Astrocyte (in vitro differentiated cells and primary cell): ENCODE results near the gene MTO1. TPM values are rescaled to one million over a fixed set of nuclear protein-coding genes. Genes with fewer than 3 reads are reported as not detected.
"Not testable (repeated sequence)": the region's sequence is repeated elsewhere in the genome, so short reads cannot be mapped to it uniquely, and the experiment has no call there.

Experiments used
- DNase-seq: peaks from one replicate; pipeline ENCODE4 v3.0.0-alpha.2; 2010; ENCODE audit warnings: low read depth
- FAIRE-seq: peaks from 2 replicates; lab custom pipeline; 2011; peaks lifted over from hg19 to GRCh38; lab: Jason Lieb, UNC
- H2AFZ ChIP-seq: 2 replicates; pipeline ENCODE4 v1.6.0; 2012; ENCODE audit warnings: low read depth, low read length, inconsistent platforms
- H3K27ac ChIP-seq: 2 replicates; pipeline ENCODE4 v1.5.1; 2011; ENCODE audit warnings: low read depth, low read length, inconsistent platforms
- H3K27me3 ChIP-seq: 2 replicates; pipeline ENCODE4 v1.6.0; 2011; ENCODE audit warnings: low read length, inconsistent platforms; ENCODE audit not compliant: insufficient read depth
- H3K36me3 ChIP-seq: 2 replicates; pipeline ENCODE4 v1.5.1; 2011; ENCODE audit warnings: low read length, inconsistent platforms; ENCODE audit not compliant: insufficient read depth
- H3K4me1 ChIP-seq: 2 replicates; pipeline ENCODE4 v1.5.1; 2011; ENCODE audit warnings: low read length, inconsistent platforms; ENCODE audit not compliant: insufficient read depth
- H3K4me2 ChIP-seq: 2 replicates; pipeline ENCODE4 v1.6.0; 2012; ENCODE audit warnings: low read length, inconsistent platforms
- H3K4me3 ChIP-seq: 2 replicates; pipeline ENCODE4 v1.5.1; 2011; ENCODE audit warnings: low read depth, mild to moderate bottlenecking, low read length, inconsistent platforms; ENCODE audit not compliant: insufficient read depth
- H3K79me2 ChIP-seq: 2 replicates; pipeline ENCODE4 v1.6.0; 2012; ENCODE audit warnings: mild to moderate bottlenecking, low read length, inconsistent platforms; ENCODE audit not compliant: insufficient read depth
- H3K9ac ChIP-seq: 2 replicates; pipeline ENCODE4 v1.6.0; 2012; ENCODE audit warnings: mild to moderate bottlenecking, low read length, inconsistent platforms
- H3K9me3 ChIP-seq: 2 replicates; pipeline ENCODE4 v1.5.1; 2012; ENCODE audit warnings: low read depth, mild to moderate bottlenecking, low read length, inconsistent platforms; ENCODE audit not compliant: insufficient read depth
- H4K20me1 ChIP-seq: 2 replicates; pipeline ENCODE4 v1.6.0; 2012; ENCODE audit warnings: low read length, inconsistent platforms; ENCODE audit not compliant: insufficient read depth
- H3K27ac Mint-ChIP-seq: one replicate; pipeline ENCODE4 v1.8.0; 2021; ENCODE audit warnings: mild to moderate bottlenecking, mixed read lengths; ENCODE audit not compliant: unreplicated experiment
- H3K27me3 Mint-ChIP-seq: one replicate; pipeline ENCODE4 v1.8.0; 2021; ENCODE audit warnings: low read depth, mixed read lengths; ENCODE audit not compliant: unreplicated experiment
- H3K36me3 Mint-ChIP-seq: one replicate; pipeline ENCODE4 v1.8.0; 2021; ENCODE audit warnings: low read depth, mixed read lengths; ENCODE audit not compliant: unreplicated experiment
- H3K4me1 Mint-ChIP-seq: one replicate; pipeline ENCODE4 v1.8.0; 2021; ENCODE audit warnings: low read depth, mixed read lengths; ENCODE audit not compliant: unreplicated experiment
- H3K4me3 Mint-ChIP-seq: one replicate; pipeline ENCODE4 v1.8.0; 2021; ENCODE audit warnings: mild to moderate bottlenecking, moderate library complexity, mixed read lengths; ENCODE audit not compliant: unreplicated experiment
- H3K9me3 Mint-ChIP-seq: one replicate; pipeline ENCODE4 v1.8.0; 2021; ENCODE audit warnings: mild to moderate bottlenecking, mixed read lengths; ENCODE audit not compliant: unreplicated experiment
- CTCF ChIP-seq: IDR thresholded peaks from 2 replicates; pipeline ENCODE4 v1.5.1; 2011; ENCODE audit warnings: low read depth, mild to moderate bottlenecking, inconsistent platforms, low read length, moderate library complexity; ENCODE audit not compliant: insufficient read depth
- EZH2 ChIP-seq: IDR thresholded peaks from 2 replicates; pipeline ENCODE4 v1.6.1; 2012; ENCODE audit warnings: mild to moderate bottlenecking, low read length, inconsistent platforms; ENCODE audit not compliant: insufficient read depth
- total RNA-seq: library from RNA; stranded (reverse); gene quantifications from 2 replicates; pipeline ENCODE4 v1.2.1, GENCODE V29; 2021

MTO1 gene
- total RNA-seq, 1 donor from 2014 or later: 17.6 TPM

DNA sequence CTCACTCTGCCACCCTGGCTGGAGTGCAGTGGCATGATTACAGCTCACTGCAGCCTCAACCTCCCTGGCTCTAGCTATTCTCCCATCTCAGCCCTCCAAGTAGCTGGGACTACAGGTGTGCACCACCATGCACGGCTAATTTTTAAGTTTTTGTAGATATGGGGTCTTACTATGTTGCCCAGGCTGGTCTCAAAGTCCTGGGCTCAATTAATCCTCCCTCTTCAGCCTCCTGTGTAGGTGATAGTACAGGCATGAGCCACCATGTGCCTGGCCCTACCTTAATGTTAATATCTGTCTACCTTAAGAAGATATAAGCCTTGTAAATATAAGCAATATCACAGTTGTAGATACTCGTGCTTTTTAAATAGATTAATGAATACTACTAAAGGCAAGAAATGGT, 42.6 kb downstream of the MTO1 start:
- Mint-ChIP-seq H3K4me3 (no peak overlapping the region), H3K9me3 (no peaks in the 10 kb centered on the region)

GRCh38 chr6:73505142-73505541, 43.6 kb downstream of the MTO1 start:
- Histone ChIP-seq H3K9me3 (no peaks in the 10 kb centered on the region), H3K27ac (no peak overlapping the region), H3K36me3 (peaks cover 9% of the 10 kb centered on the region), H3K4me1 (no peaks in the 10 kb centered on the region), H2AFZ (no peak overlapping the region), H3K4me2 (no peak overlapping the region), H3K9ac (no peak overlapping the region), H3K79me2 (no peaks in the 10 kb centered on the region), H4K20me1 (no peaks in the 10 kb centered on the region), H3K4me3 (no peak overlapping the region), H3K27me3 (no peaks in the 10 kb centered on the region)
- H3K9me3 Mint-ChIP-seq: no peaks in the 10 kb centered on the region
- H3K36me3 Mint-ChIP-seq: no peaks in the 10 kb centered on the region
- DNase-seq (no peak), FAIRE-seq (no peak)
- H3K27ac Mint-ChIP-seq: no peak overlapping the region
- H3K4me3 Mint-ChIP-seq: no peak overlapping the region
- no peak for TF ChIP-seq CTCF
- no peak for TF ChIP-seq EZH2
- no peaks in the 10 kb centered on the region for H3K4me1 Mint-ChIP-seq
- H3K27me3 Mint-ChIP-seq: no peaks in the 10 kb centered on the region

More for the DNA sequence above, 42.6 kb downstream of the MTO1 start:
- H3K36me3 ChIP-seq: peaks cover 15% of the 10 kb centered on the region
- Mint-ChIP-seq H3K36me3 (no peaks in the 10 kb centered on the region), H3K4me1 (no peaks in the 10 kb centered on the region), H3K27ac (no peak overlapping the region), H3K27me3 (no peaks in the 10 kb centered on the region)
- DNase-seq (no peak), FAIRE-seq (no peak)
- no peak overlapping the region for H3K4me3 ChIP-seq
- no peaks in the 10 kb centered on the region for H3K27me3 ChIP-seq
- H3K4me2 ChIP-seq: no peak overlapping the region
- no peaks in the 10 kb centered on the region for H4K20me1 ChIP-seq
- no peaks in the 10 kb centered on the region for H3K79me2 ChIP-seq
- H3K9ac ChIP-seq: no peak overlapping the region
- H3K4me1 ChIP-seq: no peaks in the 10 kb centered on the region
- H3K9me3 ChIP-seq: no peaks in the 10 kb centered on the region
- H2AFZ ChIP-seq: no peak overlapping the region
- H3K27ac ChIP-seq: no peak overlapping the region
- no peak for TF ChIP-seq EZH2
- no peak for TF ChIP-seq CTCF

GRCh38 chr6:73505705-73506104, 44.2 kb downstream of the MTO1 start:
- not testable (repeated sequence) for H3K4me1 Mint-ChIP-seq, H3K4me3 ChIP-seq, FAIRE-seq, H3K9me3 Mint-ChIP-seq, H3K27ac ChIP-seq, H3K27ac Mint-ChIP-seq, H3K36me3 Mint-ChIP-seq, H3K4me3 Mint-ChIP-seq, H3K4me2 ChIP-seq, H3K27me3 ChIP-seq, H3K27me3 Mint-ChIP-seq, H3K4me1 ChIP-seq, H3K9ac ChIP-seq, H4K20me1 ChIP-seq, H3K79me2 ChIP-seq, DNase-seq, H2AFZ ChIP-seq, H3K36me3 ChIP-seq, H3K9me3 ChIP-seq
